NCI-H2196 treated with DMSO at 0.1 percent for 48 hours (cell line): Measurements from ENCODE around the gene KCNIP1.

ENCODE experiments used
- DNase-seq: peaks from one replicate; lab custom pipeline; 2025; ENCODE audit not compliant: unreplicated experiment; lab: John Stamatoyannopoulos, UW

KCNIP1 gene

GRCh38 chr5:170590566-170590965 is 86.7 kb downstream of the KCNIP1 start:
- no peak for DNase-seq

GRCh38 chr5:170591054-170591453 is 87.2 kb downstream of the KCNIP1 start:
- no peak for DNase-seq

GRCh38 chr5:170596482-170597044 is 92.7 kb downstream of the KCNIP1 start:
- no peak for DNase-seq

GRCh38 chr5:170597109-170597751 is 93.4 kb downstream of the KCNIP1 start:
- no peak for DNase-seq

GRCh38 chr5:170597872-170598271 is 94.1 kb downstream of the KCNIP1 start:
- no peak for DNase-seq

GRCh38 chr5:170599756-170600155 is 95.9 kb downstream of the KCNIP1 start:
- DNase-seq: no peak

GRCh38 chr5:170601619-170602018 is 97.8 kb downstream of the KCNIP1 start:
- no peak for DNase-seq

GRCh38 chr5:170603109-170603508 is 99.3 kb downstream of the KCNIP1 start:
- no peak for DNase-seq

- no peak for DNase-seq
Observed at GRCh38 chr5:170603578-170604565, 100.1 kb downstream of the KCNIP1 start.

- no peak for DNase-seq
Observed at GRCh38 chr5:170606941-170607340, 103.1 kb downstream of the KCNIP1 start.

- DNase-seq: no peak
Observed at GRCh38 chr5:170611449-170612090, 107.8 kb downstream of the KCNIP1 start.

- no peak for DNase-seq
Observed at GRCh38 chr5:170612256-170612678, 108.4 kb downstream of the KCNIP1 start.

GRCh38 chr5:170614065-170614490 is 110.3 kb downstream of the KCNIP1 start:
- no peak for DNase-seq

GRCh38 chr5:170614720-170615119 is 110.9 kb downstream of the KCNIP1 start:
- no peak for DNase-seq

- no peak for DNase-seq
Observed at GRCh38 chr5:170617533-170618490, 114.0 kb downstream of the KCNIP1 start.

GRCh38 chr5:170619869-170620268 is 116.0 kb downstream of the KCNIP1 start:
- DNase-seq: no peak

- DNase-seq: no peak
Observed at GRCh38 chr5:170622933-170623332, 119.1 kb downstream of the KCNIP1 start.

- no peak for DNase-seq
Observed at GRCh38 chr5:170623576-170624181, 119.9 kb downstream of the KCNIP1 start.

GRCh38 chr5:170625221-170626165 is 121.7 kb downstream of the KCNIP1 start:
- no peak for DNase-seq
